HG03045 (cell line): ENCODE data around the gene CYP19A1.
"Not testable (repeated sequence)": the region's sequence is repeated elsewhere in the genome, so short reads cannot be mapped to it uniquely, and the experiment has no call there.

Experiments
- ATAC-seq: cut with Tn5 transposase; IDR thresholded peaks from one replicate; pipeline ENCODE4 v1.9.1; 2021; ENCODE audit warnings: mild to moderate bottlenecking, moderate library complexity; ENCODE audit not compliant: unreplicated experiment

Gene CYP19A1

GRCh38 chr15:51302480-51302879, 35.9 kb downstream of the CYP19A1 start:
- ATAC-seq: no peak

GRCh38 chr15:51299187-51300015, 39.0 kb downstream of the CYP19A1 start:
- no peak for ATAC-seq

GRCh38 chr15:51298620-51299019, 39.8 kb downstream of the CYP19A1 start:
- ATAC-seq: no peak

- no peak for ATAC-seq
Observed at GRCh38 chr15:51290720-51291119, 47.7 kb downstream of the CYP19A1 start.

GRCh38 chr15:51289290-51289689, 49.1 kb downstream of the CYP19A1 start:
- ATAC-seq: no peak

- ATAC-seq: no peak
Observed at GRCh38 chr15:51288143-51289065, 50.0 kb downstream of the CYP19A1 start.

- no peak for ATAC-seq
Observed at GRCh38 chr15:51286816-51287215, 51.6 kb downstream of the CYP19A1 start.

GRCh38 chr15:51285399-51285798, 53.0 kb downstream of the CYP19A1 start:
- ATAC-seq: no peak

- no peak for ATAC-seq
Observed at GRCh38 chr15:51284871-51285270, 53.5 kb downstream of the CYP19A1 start.

GRCh38 chr15:51283026-51283425, 55.4 kb downstream of the CYP19A1 start:
- no peak for ATAC-seq

GRCh38 chr15:51282241-51282640, 56.2 kb downstream of the CYP19A1 start:
- not testable (repeated sequence) for ATAC-seq

GRCh38 chr15:51281368-51281967, 56.9 kb downstream of the CYP19A1 start:
- no peak for ATAC-seq

GRCh38 chr15:51280838-51281237, 57.6 kb downstream of the CYP19A1 start:
- ATAC-seq: no peak

- no peak for ATAC-seq
Observed at GRCh38 chr15:51279391-51279790, 59.0 kb downstream of the CYP19A1 start.

GRCh38 chr15:51277101-51277500, 61.3 kb downstream of the CYP19A1 start:
- no peak for ATAC-seq

GRCh38 chr15:51274956-51275355, 63.4 kb downstream of the CYP19A1 start:
- no peak for ATAC-seq

GRCh38 chr15:51270706-51271105, 67.7 kb downstream of the CYP19A1 start:
- ATAC-seq: no peak

- no peak for ATAC-seq
Observed at GRCh38 chr15:51269496-51269895, 68.9 kb downstream of the CYP19A1 start.

GRCh38 chr15:51267703-51268083, 70.7 kb downstream of the CYP19A1 start:
- ATAC-seq: no peak

GRCh38 chr15:51267051-51267702, 71.2 kb downstream of the CYP19A1 start:
- no peak for ATAC-seq

- ATAC-seq: no peak
Observed at GRCh38 chr15:51266656-51267050, 71.7 kb downstream of the CYP19A1 start.
